Transverse colon (tissue), 4 donors: ENCODE data around the gene SNX12. TPM values are rescaled to one million over a fixed set of nuclear protein-coding genes. Genes with fewer than 3 reads are reported as not detected.

Experiments
- DNase-seq: peaks from one replicate; pipeline ENCODE4 v3.0.0-alpha.2; 2019
- H3K27ac ChIP-seq, 4 donors: fragments of 200-600 bp; sonication (generic); 2 replicates each; pipeline ENCODE4 v1.5.1; 2016 to 2018; ENCODE audit warnings: inconsistent platforms in 4 of 4
- H3K27me3 ChIP-seq: fragments of 200-600 bp; sonication (generic); 2 replicates; pipeline ENCODE4 v1.5.1; 2017; ENCODE audit warnings: inconsistent platforms
- H3K36me3 ChIP-seq, 4 donors: fragments of 200-600 bp; sonication (generic); 2 replicates each; pipeline ENCODE4 v1.5.1; 2017 to 2019; ENCODE audit warnings: inconsistent platforms in 4 of 4
- H3K4me1 ChIP-seq, 4 donors: fragments of 200-600 bp; sonication (generic); 2 replicates each; pipeline ENCODE4 v1.5.1; 2017 to 2020; ENCODE audit warnings: inconsistent platforms in 4 of 4
- H3K4me3 ChIP-seq, 4 donors: fragments of 200-600 bp; sonication (generic); 1 replicate in 1 of 4; 2 replicates in 3 of 4; pipeline versions ENCODE4 v1.5.1 to v1.6.1; 2017 to 2019; ENCODE audit warnings: inconsistent platforms in 4 of 4
- H3K9me3 ChIP-seq, 2 donors: fragments of 200-600 bp; sonication (generic); 2 replicates each; pipeline ENCODE4 v1.5.1; 2017 to 2019; ENCODE audit warnings: inconsistent platforms in 2 of 2
- EP300 ChIP-seq: sonication (generic); formaldehyde crosslinking; IDR thresholded peaks from one replicate; pipeline ENCODE4 v1.6.1; 2017; ENCODE audit warnings: antibody characterized with exemption, low read depth
- POLR2A ChIP-seq: fragments of 450-650 bp; IDR thresholded peaks from one replicate; pipeline ENCODE4 v1.6.1; 2016; ENCODE audit warnings: antibody characterized with exemption, mild to moderate bottlenecking, moderate library complexity
- POLR2AphosphoS5 ChIP-seq, 3 donors: sonication (generic); formaldehyde crosslinking; IDR thresholded peaks; one replicate each; pipeline ENCODE4 v1.6.1; 2016; ENCODE audit warnings: antibody characterized with exemption in 3 of 3
- WGBS, 2 donors: methylation state at CpG; one replicate each; pipeline ENCODE4 v1.1.5; 2018; ENCODE audit warnings: low coverage in 1 of 2; 5-methylcytosine and 5-hydroxymethylcytosine counted together
- in situ Hi-C, 4 donors: fragments of 200-750 bp; cut with MboI; loops; one replicate each; pipeline versions ENCODE4 v1.15.0 to v1.15.1; 2017; ENCODE audit warnings: low sequenced_read_pairs in 3 of 4, low pct_ligation_motif_present in 1 of 4, low pct_unique_long_range_greater_than_20kb in 1 of 4
- intact Hi-C: fragments of 100-400 bp; cut with DNase I; formaldehyde crosslinking; loops from one replicate; pipeline ENCODE4 v1.15.1; 2023; ENCODE audit warnings: low total_unique reads
- total RNA-seq, 4 donors: library from RNA; depleted of rRNA; stranded (reverse); fragments of >200 nt; gene quantifications; one replicate each; pipeline ENCODE4 v1.1.0, GENCODE V29; 2016
- TF ChIP-seq, protein P1 (sequence below), 5 experiments: fragments of 200-600 bp in 3 of 5; fragments of 450-650 bp in 2 of 5; sonication (generic) in 3 of 5; IDR thresholded peaks; 1 replicate in 2 of 5; 2 replicates in 3 of 5; pipeline ENCODE4 v1.5.1; 2016 to 2017; ENCODE audit warnings: antibody characterized with exemption in 5 of 5, inconsistent platforms in 3 of 5, mild to moderate bottlenecking in 2 of 5, moderate library complexity in 1 of 5

SNX12 gene
- total RNA-seq, result 10 to 100 TPM; 16.8 to 69.5 (median 35.0) TPM

DNA sequence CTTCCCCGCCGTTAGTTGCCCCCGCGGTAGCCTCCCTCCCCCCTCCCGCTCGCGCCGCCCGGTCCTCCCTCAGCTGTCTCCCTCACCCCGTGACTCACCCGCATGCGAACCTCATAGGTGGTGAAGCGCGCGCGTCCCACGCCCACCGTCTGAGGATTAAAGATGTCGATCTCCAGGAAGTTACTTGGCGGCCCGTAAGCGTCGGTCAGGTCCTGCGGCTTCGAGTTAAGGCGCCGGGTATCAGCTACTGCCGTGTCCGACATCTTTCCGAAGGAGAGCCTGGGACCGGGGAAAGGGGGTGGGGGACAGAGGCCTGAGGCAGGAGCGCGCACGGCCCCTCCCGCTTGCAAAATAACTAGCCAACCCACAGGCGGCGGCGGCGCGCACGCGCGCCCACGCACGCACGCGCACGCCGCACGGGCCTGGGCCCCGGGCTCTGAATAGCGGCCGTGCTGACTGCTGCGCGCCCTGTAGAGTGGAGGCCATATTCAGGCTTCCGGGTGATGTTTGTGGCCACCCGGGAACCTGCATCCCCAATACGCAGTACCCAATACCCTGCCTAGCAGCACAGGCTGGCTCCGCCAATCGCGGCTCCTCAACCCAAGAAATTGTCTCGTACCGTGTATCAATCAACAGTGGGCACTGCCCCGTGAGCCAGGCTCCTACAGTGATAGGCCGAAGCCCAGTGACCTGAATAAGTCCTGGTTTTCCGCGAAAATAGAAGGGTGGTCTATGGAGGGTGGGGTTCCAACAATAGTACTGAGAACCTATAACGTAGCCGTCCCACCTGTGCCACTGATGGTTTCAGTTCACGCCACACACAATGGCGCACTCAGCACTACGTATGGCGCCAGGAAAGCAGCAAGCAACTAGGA, at the start of gene SNX12:
Gene SNX12, minus strand, starts transcription at position 291 of the 875 bp plus-strand sequence. Its CDS starts 28 bp downstream, at position 263.
- peak within 1 kb of the TSS; percentile 84 to 89 (median 88) for H3K27ac ChIP-seq
- WGBS, 2 donors, result 47% methylated on average over 53 of the region's 73 CpGs; no CpG with 5 or more reads in 1 of the 2 donors
- intact Hi-C loops, result no loop called here
- H3K4me1 ChIP-seq, result peaks cover 0 to 12% (median 0%) of the 10 kb centered on the region in 4 donors
- no peaks in the 10 kb centered on the region for H3K27me3 ChIP-seq
- H3K9me3 ChIP-seq, result no peaks in the 10 kb centered on the region
- DNase-seq, result peak; percentile 91
- H3K36me3 ChIP-seq, result no peaks in the 10 kb centered on the region
- in situ Hi-C loops, result no loop called here
- TF ChIP-seq POLR2A, result peak; percentile 59
- TF ChIP-seq, protein P1, sequence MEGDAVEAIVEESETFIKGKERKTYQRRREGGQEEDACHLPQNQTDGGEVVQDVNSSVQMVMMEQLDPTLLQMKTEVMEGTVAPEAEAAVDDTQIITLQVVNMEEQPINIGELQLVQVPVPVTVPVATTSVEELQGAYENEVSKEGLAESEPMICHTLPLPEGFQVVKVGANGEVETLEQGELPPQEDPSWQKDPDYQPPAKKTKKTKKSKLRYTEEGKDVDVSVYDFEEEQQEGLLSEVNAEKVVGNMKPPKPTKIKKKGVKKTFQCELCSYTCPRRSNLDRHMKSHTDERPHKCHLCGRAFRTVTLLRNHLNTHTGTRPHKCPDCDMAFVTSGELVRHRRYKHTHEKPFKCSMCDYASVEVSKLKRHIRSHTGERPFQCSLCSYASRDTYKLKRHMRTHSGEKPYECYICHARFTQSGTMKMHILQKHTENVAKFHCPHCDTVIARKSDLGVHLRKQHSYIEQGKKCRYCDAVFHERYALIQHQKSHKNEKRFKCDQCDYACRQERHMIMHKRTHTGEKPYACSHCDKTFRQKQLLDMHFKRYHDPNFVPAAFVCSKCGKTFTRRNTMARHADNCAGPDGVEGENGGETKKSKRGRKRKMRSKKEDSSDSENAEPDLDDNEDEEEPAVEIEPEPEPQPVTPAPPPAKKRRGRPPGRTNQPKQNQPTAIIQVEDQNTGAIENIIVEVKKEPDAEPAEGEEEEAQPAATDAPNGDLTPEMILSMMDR (IDR thresholded peaks at IDR 0.05), result peak in 2 of 5 experiments; percentile 54 to 79
- TF ChIP-seq EP300, result no peak
- peak in 2 of 3 donors; percentile 54 to 68 for TF ChIP-seq POLR2AphosphoS5 (IDR thresholded peaks at IDR 0.05)
- peak within 1 kb of the TSS; percentile 38 to 71 (median 58) for H3K4me3 ChIP-seq

DNA sequence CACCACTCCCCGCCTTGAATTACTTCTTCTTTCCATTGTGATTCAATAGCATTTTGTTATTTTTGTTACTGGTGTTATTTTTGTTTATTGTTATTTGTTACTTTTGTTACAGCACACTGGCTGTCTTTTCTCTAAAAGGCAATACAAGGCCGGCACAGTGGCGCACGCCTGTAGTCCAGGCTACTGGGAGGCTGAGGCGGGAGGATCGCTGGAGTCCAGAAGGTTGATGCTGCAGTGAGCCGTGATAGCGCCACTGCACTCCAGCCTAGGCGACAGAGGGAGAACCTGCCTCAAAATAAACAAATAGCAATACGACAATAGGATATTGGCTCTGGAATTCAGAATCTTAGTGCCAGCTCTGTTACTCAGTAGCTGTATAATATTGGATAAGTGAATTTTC, 49.2 kb upstream of the SNX12 start:
- DNase-seq, result no peak
- no peaks in the 10 kb centered on the region for H3K27me3 ChIP-seq
- no peaks in the 10 kb centered on the region for H3K9me3 ChIP-seq
- in situ Hi-C loops, result no loop called here
- H3K36me3 ChIP-seq, result peaks cover 0 to 4% (median 0%) of the 10 kb centered on the region in 4 donors
- TF ChIP-seq POLR2AphosphoS5 (IDR thresholded peaks at IDR 0.05) (no peak), EP300 (no peak), POLR2A (no peak)
- TF ChIP-seq, protein P1 (IDR thresholded peaks at IDR 0.05), result no peak
- WGBS, 2 donors, result 82% methylated on average over 10 of the region's 10 CpGs; no CpG with 5 or more reads in 1 of the 2 donors
- intact Hi-C loops, result no loop called here
- H3K4me3 ChIP-seq, result no peak overlapping the region
- peak overlapping the region in 2 of 4 donors; percentile 82 to 89 for H3K27ac ChIP-seq
- H3K4me1 ChIP-seq, result peaks cover 0 to 18% (median 5%) of the 10 kb centered on the region in 4 donors

DNA sequence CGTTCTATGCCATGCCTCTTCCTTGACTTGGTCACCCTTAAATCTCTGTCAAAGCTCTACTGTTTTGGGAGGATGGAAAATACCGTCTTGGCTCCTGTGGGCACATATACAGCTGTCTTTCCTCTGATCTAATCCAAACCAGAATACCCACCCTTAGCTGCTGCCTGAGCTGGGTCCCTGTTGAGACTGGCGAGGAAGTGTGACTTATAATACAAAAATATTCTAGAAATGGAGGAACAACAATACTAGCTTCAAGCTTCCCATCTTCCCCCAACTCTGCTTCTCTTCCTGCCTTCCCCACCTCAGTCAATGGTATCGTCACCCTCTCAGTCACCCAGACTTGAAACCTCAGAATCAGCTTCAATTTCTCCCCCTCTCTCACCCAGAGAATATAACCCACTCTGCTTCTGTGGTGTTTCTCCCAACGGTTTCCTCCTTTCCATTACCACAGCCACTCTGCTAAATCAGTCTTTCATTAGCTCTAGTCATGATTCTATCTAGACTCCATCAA, 43.8 kb upstream of the SNX12 start:
- DNase-seq, result no peak
- Histone ChIP-seq H3K27me3 (no peaks in the 10 kb centered on the region), H3K4me1 (peaks cover 0 to 4% (median 0%) of the 10 kb centered on the region in 4 donors), H3K9me3 (no peaks in the 10 kb centered on the region), H3K27ac (peak overlapping the region; percentile 44 to 84 (median 68)), H3K36me3 (no peaks in the 10 kb centered on the region), H3K4me3 (peak overlapping the region in 1 of 4 donors; percentile 48)
- TF ChIP-seq POLR2A (no peak), POLR2AphosphoS5 (IDR thresholded peaks at IDR 0.05) (no peak), EP300 (no peak)
- TF ChIP-seq, protein P1 (IDR thresholded peaks at IDR 0.05), result no peak
- 54% methylated on average over 5 of the region's 5 CpGs; no CpG with 5 or more reads in 1 of the 2 donors for WGBS, 2 donors
- intact Hi-C loops (no loop called here), in situ Hi-C loops (no loop called here)
